Neural cell (in vitro differentiated cells): ENCODE data around the gene CARTPT. TPM values are rescaled to one million over a fixed set of nuclear protein-coding genes. Genes with fewer than 3 reads are reported as not detected.

Experiments used
- H2AFZ ChIP-seq: fragments of 200-600, 300-800 bp; sonication (generic), shearing (Covaris generic); 2 replicates; pipeline ENCODE4 v1.6.0; 2014; ENCODE audit warnings: low read depth, mild to moderate bottlenecking, antibody characterized with exemption, low read length, moderate library complexity
- H3F3A ChIP-seq: fragments of 200-600 bp; shearing (Covaris generic); 2 replicates; pipeline ENCODE4 v1.6.1; 2016; ENCODE audit warnings: mild to moderate bottlenecking, moderate library complexity, mixed read lengths, antibody characterized with exemption, low read length; ENCODE audit not compliant: insufficient read depth, poor library complexity, severe bottlenecking
- H3K27ac ChIP-seq: fragments of 200-600, 300-800 bp; sonication (generic), shearing (Covaris generic); 2 replicates; pipeline ENCODE4 v1.5.1; 2014; ENCODE audit warnings: mild to moderate bottlenecking, low read length, moderate library complexity
- H3K27me3 ChIP-seq: fragments of 300-800, 200-600 bp; sonication (generic), shearing (Covaris generic); 2 replicates; pipeline ENCODE4 v1.6.0; 2014; ENCODE audit warnings: mild to moderate bottlenecking, low read depth, low read length, moderate library complexity; ENCODE audit not compliant: insufficient read depth
- H3K36me3 ChIP-seq: fragments of 300-800, 200-600 bp; sonication (generic), shearing (Covaris generic); 2 replicates; pipeline ENCODE4 v1.5.1; 2014; ENCODE audit warnings: mild to moderate bottlenecking, antibody characterized with exemption, low read length, moderate library complexity; ENCODE audit not compliant: insufficient read depth
- H3K4me2 ChIP-seq: fragments of 300-800, 200-600 bp; sonication (generic), shearing (Covaris generic); 2 replicates; pipeline ENCODE4 v1.6.0; 2014; ENCODE audit warnings: mild to moderate bottlenecking, low read length
- H3K4me3 ChIP-seq: fragments of 300-800, 200-600 bp; sonication (generic), shearing (Covaris generic); 2 replicates; pipeline ENCODE4 v1.5.1; 2014; ENCODE audit warnings: mild to moderate bottlenecking, low read length, moderate library complexity
- H3K79me2 ChIP-seq: fragments of 200-600 bp; shearing (Covaris generic); replicated peaks from 2 replicates; pipeline ENCODE4 v1.6.0; 2014; ENCODE audit warnings: mild to moderate bottlenecking, low read length, moderate library complexity; ENCODE audit not compliant: insufficient read depth
- H3K9ac ChIP-seq: fragments of 300-800, 200-600 bp; sonication (generic), shearing (Covaris generic); 2 replicates; pipeline ENCODE4 v1.6.1; 2016; ENCODE audit warnings: mild to moderate bottlenecking, low read length, mixed read lengths
- H3K9me2 ChIP-seq: fragments of 200-600 bp; shearing (Covaris generic); 2 replicates; pipeline ENCODE4 v1.6.1; 2016; ENCODE audit warnings: mild to moderate bottlenecking, low read length, mixed read lengths; ENCODE audit not compliant: insufficient read depth
- H3K9me3 ChIP-seq: fragments of 200-600, 300-800 bp; sonication (generic), shearing (Covaris generic); 2 replicates; pipeline ENCODE4 v1.6.1; 2016; ENCODE audit warnings: mild to moderate bottlenecking, mixed run types, low read length, moderate library complexity, mixed read lengths
- H4K20me1 ChIP-seq: fragments of 200-600 bp; shearing (Covaris generic); 2 replicates; pipeline ENCODE4 v1.6.1; 2016; ENCODE audit warnings: mild to moderate bottlenecking, mixed run types; ENCODE audit not compliant: insufficient read depth
- EP300 ChIP-seq: fragments of 450-650 bp; conservative IDR thresholded peaks from 2 replicates; pipeline ENCODE4 v1.6.1; 2014; ENCODE audit warnings: antibody characterized with exemption, mild to moderate bottlenecking, moderate library complexity; ENCODE audit not compliant: poor library complexity, severe bottlenecking
- EZH2 ChIP-seq: fragments of 200-600, 300-800 bp; shearing (Covaris generic), sonication (generic); IDR thresholded peaks from 2 replicates; pipeline ENCODE4 v1.6.1; 2014; ENCODE audit warnings: antibody characterized with exemption, low read length, borderline replicate concordance, mild to moderate bottlenecking; ENCODE audit not compliant: insufficient read depth, poor library complexity, severe bottlenecking
- MXI1 ChIP-seq: fragments of 450-650 bp; conservative IDR thresholded peaks from 2 replicates; pipeline ENCODE4 v1.6.1; 2014; ENCODE audit warnings: antibody characterized with exemption, mild to moderate bottlenecking; ENCODE audit not compliant: poor library complexity, severe bottlenecking
- POLR2AphosphoS5 ChIP-seq: IDR thresholded peaks from 2 replicates; pipeline ENCODE4 v1.6.1; 2012
- RAD21 ChIP-seq: fragments of 450-650 bp; conservative IDR thresholded peaks from 2 replicates; pipeline ENCODE4 v1.6.1; 2014; ENCODE audit warnings: antibody characterized with exemption, mild to moderate bottlenecking, moderate library complexity
- SMC3 ChIP-seq: fragments of 450-650 bp; conservative IDR thresholded peaks from 2 replicates; pipeline ENCODE4 v1.6.1; 2014; ENCODE audit warnings: antibody characterized with exemption, mild to moderate bottlenecking, moderate library complexity; ENCODE audit not compliant: poor library complexity
- TAF1 ChIP-seq: IDR thresholded peaks from 2 replicates; pipeline ENCODE4 v1.6.1; 2012; ENCODE audit warnings: low read depth
- polyA plus RNA-seq: library from polyadenylated mRNA; depleted of rRNA; stranded (reverse); fragments of >200 nt; gene quantifications from 2 replicates; pipeline ENCODE4 v1.2.3, GENCODE V29; 2014
- TF ChIP-seq, protein P1 (sequence below): fragments of 450-650 bp; IDR thresholded peaks from 2 replicates; pipeline ENCODE4 v1.5.1; 2014; ENCODE audit warnings: antibody characterized with exemption, mild to moderate bottlenecking, moderate library complexity; ENCODE audit not compliant: poor library complexity, severe bottlenecking
- TF ChIP-seq, protein P2 (sequence below): IDR thresholded peaks from 2 replicates; pipeline ENCODE4 v1.6.1; 2012; ENCODE audit warnings: borderline replicate concordance

CARTPT gene
- polyA plus RNA-seq, 1 donor from 2014 or later = 0.71 TPM

DNA sequence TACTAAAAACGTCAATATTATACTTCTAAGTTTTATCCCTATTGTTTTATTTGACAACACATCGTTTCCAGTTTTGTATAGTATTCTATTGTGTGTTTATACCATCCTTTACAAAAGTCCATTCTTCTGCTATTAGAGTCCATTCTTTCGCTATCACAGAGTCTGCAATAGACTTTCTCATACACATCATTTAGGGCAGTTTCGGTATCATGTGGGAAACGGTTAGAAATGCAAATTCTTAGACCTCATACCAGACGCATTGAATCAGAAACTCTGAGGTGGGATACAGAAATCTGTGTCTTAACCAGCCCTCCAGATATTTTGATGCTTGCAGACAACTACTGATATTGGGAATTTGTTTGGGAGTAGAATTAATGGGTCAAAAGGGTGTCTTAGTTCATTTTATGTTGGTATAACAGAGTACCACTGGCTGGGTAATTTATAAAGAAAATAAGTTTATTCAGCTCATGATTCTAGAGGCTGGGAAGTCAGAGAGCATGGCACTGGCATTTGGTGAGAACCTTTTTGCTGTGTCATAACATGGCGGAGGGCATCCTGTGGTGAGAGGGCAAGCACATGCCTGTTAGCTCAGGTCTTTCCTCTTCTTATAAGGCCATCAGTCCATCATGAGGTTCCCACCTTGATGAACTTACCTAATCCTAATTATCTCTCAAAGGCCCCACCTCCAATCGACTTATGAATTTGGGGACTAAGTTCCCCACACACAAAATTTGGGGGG is 21.1 kb downstream of the CARTPT start:
- no peak overlapping the region for H3K4me3 ChIP-seq
- H3K9me2 ChIP-seq = no peaks in the 10 kb centered on the region
- H3K9ac ChIP-seq = no peak overlapping the region
- H3K36me3 ChIP-seq = no peaks in the 10 kb centered on the region
- no peak overlapping the region for H2AFZ ChIP-seq
- no peak overlapping the region for H3K4me2 ChIP-seq
- H3K27ac ChIP-seq = no peak overlapping the region
- H4K20me1 ChIP-seq = no peaks in the 10 kb centered on the region
- no peaks in the 10 kb centered on the region for H3K9me3 ChIP-seq
- TF ChIP-seq SMC3 (no peak), MXI1 (no peak), RAD21 (no peak), POLR2AphosphoS5 (no peak), TAF1 (no peak), EZH2 (no peak), EP300 (no peak)
- TF ChIP-seq, protein P1, sequence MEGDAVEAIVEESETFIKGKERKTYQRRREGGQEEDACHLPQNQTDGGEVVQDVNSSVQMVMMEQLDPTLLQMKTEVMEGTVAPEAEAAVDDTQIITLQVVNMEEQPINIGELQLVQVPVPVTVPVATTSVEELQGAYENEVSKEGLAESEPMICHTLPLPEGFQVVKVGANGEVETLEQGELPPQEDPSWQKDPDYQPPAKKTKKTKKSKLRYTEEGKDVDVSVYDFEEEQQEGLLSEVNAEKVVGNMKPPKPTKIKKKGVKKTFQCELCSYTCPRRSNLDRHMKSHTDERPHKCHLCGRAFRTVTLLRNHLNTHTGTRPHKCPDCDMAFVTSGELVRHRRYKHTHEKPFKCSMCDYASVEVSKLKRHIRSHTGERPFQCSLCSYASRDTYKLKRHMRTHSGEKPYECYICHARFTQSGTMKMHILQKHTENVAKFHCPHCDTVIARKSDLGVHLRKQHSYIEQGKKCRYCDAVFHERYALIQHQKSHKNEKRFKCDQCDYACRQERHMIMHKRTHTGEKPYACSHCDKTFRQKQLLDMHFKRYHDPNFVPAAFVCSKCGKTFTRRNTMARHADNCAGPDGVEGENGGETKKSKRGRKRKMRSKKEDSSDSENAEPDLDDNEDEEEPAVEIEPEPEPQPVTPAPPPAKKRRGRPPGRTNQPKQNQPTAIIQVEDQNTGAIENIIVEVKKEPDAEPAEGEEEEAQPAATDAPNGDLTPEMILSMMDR = no peak
- TF ChIP-seq, protein P2, sequence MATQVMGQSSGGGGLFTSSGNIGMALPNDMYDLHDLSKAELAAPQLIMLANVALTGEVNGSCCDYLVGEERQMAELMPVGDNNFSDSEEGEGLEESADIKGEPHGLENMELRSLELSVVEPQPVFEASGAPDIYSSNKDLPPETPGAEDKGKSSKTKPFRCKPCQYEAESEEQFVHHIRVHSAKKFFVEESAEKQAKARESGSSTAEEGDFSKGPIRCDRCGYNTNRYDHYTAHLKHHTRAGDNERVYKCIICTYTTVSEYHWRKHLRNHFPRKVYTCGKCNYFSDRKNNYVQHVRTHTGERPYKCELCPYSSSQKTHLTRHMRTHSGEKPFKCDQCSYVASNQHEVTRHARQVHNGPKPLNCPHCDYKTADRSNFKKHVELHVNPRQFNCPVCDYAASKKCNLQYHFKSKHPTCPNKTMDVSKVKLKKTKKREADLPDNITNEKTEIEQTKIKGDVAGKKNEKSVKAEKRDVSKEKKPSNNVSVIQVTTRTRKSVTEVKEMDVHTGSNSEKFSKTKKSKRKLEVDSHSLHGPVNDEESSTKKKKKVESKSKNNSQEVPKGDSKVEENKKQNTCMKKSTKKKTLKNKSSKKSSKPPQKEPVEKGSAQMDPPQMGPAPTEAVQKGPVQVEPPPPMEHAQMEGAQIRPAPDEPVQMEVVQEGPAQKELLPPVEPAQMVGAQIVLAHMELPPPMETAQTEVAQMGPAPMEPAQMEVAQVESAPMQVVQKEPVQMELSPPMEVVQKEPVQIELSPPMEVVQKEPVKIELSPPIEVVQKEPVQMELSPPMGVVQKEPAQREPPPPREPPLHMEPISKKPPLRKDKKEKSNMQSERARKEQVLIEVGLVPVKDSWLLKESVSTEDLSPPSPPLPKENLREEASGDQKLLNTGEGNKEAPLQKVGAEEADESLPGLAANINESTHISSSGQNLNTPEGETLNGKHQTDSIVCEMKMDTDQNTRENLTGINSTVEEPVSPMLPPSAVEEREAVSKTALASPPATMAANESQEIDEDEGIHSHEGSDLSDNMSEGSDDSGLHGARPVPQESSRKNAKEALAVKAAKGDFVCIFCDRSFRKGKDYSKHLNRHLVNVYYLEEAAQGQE = no peak
- no peaks in the 10 kb centered on the region for H3K79me2 ChIP-seq
- no peaks in the 10 kb centered on the region for H3K27me3 ChIP-seq
- no peaks in the 10 kb centered on the region for H3F3A ChIP-seq

DNA sequence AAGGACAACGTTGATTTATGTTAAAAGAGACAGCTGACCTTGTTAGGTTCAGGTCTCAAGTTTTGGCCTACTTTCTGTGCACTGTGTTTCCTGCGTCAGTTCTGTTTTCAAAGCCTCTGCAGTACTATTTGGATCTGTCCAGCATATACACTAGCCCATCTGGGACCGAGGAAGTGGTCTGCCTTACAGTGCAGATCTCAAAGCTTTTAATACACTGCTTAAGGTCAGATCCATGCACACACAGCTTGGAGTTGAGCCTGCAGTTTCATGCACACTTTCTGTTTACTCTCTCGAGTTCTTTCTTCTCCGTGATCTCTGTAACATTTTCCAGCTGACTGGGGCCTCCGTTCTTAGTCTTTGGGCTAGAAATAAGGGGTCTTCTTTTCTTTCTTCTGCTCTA is 24.1 kb downstream of the CARTPT start:
- Histone ChIP-seq H3K27me3 (no peaks in the 10 kb centered on the region), H3K4me2 (no peak overlapping the region), H3K27ac (no peak overlapping the region), H3K79me2 (no peaks in the 10 kb centered on the region), H4K20me1 (no peaks in the 10 kb centered on the region), H2AFZ (no peak overlapping the region), H3K9me2 (no peaks in the 10 kb centered on the region), H3F3A (no peaks in the 10 kb centered on the region), H3K9me3 (no peaks in the 10 kb centered on the region), H3K36me3 (no peaks in the 10 kb centered on the region), H3K9ac (no peak overlapping the region), H3K4me3 (no peak overlapping the region)
- TF ChIP-seq, protein P2 = no peak
- TF ChIP-seq SMC3 (no peak), TAF1 (no peak), MXI1 (no peak), EP300 (no peak), EZH2 (no peak), RAD21 (no peak), POLR2AphosphoS5 (no peak)
- TF ChIP-seq, protein P1 = no peak
